ENCODE results near the gene CD200.

GRCh38 chr3:112302881-112303763 lies 29.8 kb upstream of the CD200 start:
- TF ChIP-seq CTCF (IDR thresholded peaks at IDR 0.05): no peak
- no peak for TF ChIP-seq POLR2AphosphoS5 (IDR thresholded peaks at IDR 0.05; ENCODE audit: insufficient read depth in 1 of 2, low read depth in 1 of 2)
- no peak for TF ChIP-seq POLR2A (IDR thresholded peaks at IDR 0.05)

All from vagina (tissue), 2 donors.